ENCODE results near the gene NFATC1.

The NFATC1 gene

GRCh38 chr18:79353267-79353666, 42.5 kb upstream of the NFATC1 start:
- no peaks in the 10 kb centered on the region for H3K9me3 ChIP-seq (ENCODE audit: insufficient read depth, low read length)
- H3K27ac ChIP-seq (ENCODE audit: low read length), result no peak overlapping the region
- H2AFZ ChIP-seq (ENCODE audit: low read depth, low read length), result no peak overlapping the region
- H3K4me2 ChIP-seq (ENCODE audit: low read length), result no peak overlapping the region
- no peak overlapping the region for H3K9ac ChIP-seq (ENCODE audit: low read length)
- H4K20me1 ChIP-seq (ENCODE audit: insufficient read depth, low read length), result no peaks in the 10 kb centered on the region
- H3K36me3 ChIP-seq (replicated peaks; ENCODE audit: low read depth, low read length), result peaks cover 10% of the 10 kb centered on the region
- H3K4me3 ChIP-seq (ENCODE audit: low read length), result no peak overlapping the region
- no peaks in the 10 kb centered on the region for H3K79me2 ChIP-seq (ENCODE audit: low read length)
- TF ChIP-seq CTCF (IDR thresholded peaks at IDR 0.05; ENCODE audit: low read depth, low read length) (peak; percentile 47), EZH2phosphoT487 (IDR thresholded peaks at IDR 0.05; ENCODE audit: low read depth) (no peak)
- H3K27me3 ChIP-seq (ENCODE audit: low read depth, low read length), result no peaks in the 10 kb centered on the region
- H3K4me1 ChIP-seq (ENCODE audit: low read length), result peaks cover 23% of the 10 kb centered on the region

GRCh38 chr18:79354350-79354749, 41.4 kb upstream of the NFATC1 start:
- Histone ChIP-seq H3K79me2 (ENCODE audit: low read length) (no peaks in the 10 kb centered on the region), H3K4me3 (ENCODE audit: low read length) (no peak overlapping the region), H2AFZ (ENCODE audit: low read depth, low read length) (no peak overlapping the region), H3K36me3 (replicated peaks; ENCODE audit: low read depth, low read length) (peaks cover 13% of the 10 kb centered on the region), H3K9me3 (ENCODE audit: insufficient read depth, low read length) (no peaks in the 10 kb centered on the region), H3K27ac (ENCODE audit: low read length) (no peak overlapping the region), H3K4me2 (ENCODE audit: low read length) (no peak overlapping the region), H3K4me1 (ENCODE audit: low read length) (peaks cover 23% of the 10 kb centered on the region), H4K20me1 (ENCODE audit: insufficient read depth, low read length) (no peaks in the 10 kb centered on the region), H3K9ac (ENCODE audit: low read length) (no peak overlapping the region), H3K27me3 (ENCODE audit: low read depth, low read length) (no peaks in the 10 kb centered on the region)
- TF ChIP-seq EZH2phosphoT487 (IDR thresholded peaks at IDR 0.05; ENCODE audit: low read depth), result no peak
- no peak for TF ChIP-seq CTCF (IDR thresholded peaks at IDR 0.05; ENCODE audit: low read depth, low read length)

GRCh38 chr18:79355433-79356335, 40.0 kb upstream of the NFATC1 start:
- Histone ChIP-seq H3K9ac (ENCODE audit: low read length) (peak overlapping the region; percentile 46), H3K27me3 (ENCODE audit: low read depth, low read length) (no peaks in the 10 kb centered on the region), H3K36me3 (replicated peaks; ENCODE audit: low read depth, low read length) (peaks cover 25% of the 10 kb centered on the region), H3K4me1 (ENCODE audit: low read length) (peaks cover 23% of the 10 kb centered on the region), H3K4me2 (ENCODE audit: low read length) (peak overlapping the region; percentile 88), H2AFZ (ENCODE audit: low read depth, low read length) (peak overlapping the region; percentile 29; the same call in 1 of the 2 replicates), H3K79me2 (ENCODE audit: low read length) (no peaks in the 10 kb centered on the region), H3K4me3 (ENCODE audit: low read length) (peak overlapping the region; percentile 70), H4K20me1 (ENCODE audit: insufficient read depth, low read length) (no peaks in the 10 kb centered on the region), H3K9me3 (ENCODE audit: insufficient read depth, low read length) (no peaks in the 10 kb centered on the region), H3K27ac (ENCODE audit: low read length) (peak overlapping the region; percentile 59)
- no peak for TF ChIP-seq CTCF (IDR thresholded peaks at IDR 0.05; ENCODE audit: low read depth, low read length)
- no peak for TF ChIP-seq EZH2phosphoT487 (IDR thresholded peaks at IDR 0.05; ENCODE audit: low read depth)

GRCh38 chr18:79356435-79356834, 39.3 kb upstream of the NFATC1 start:
- Histone ChIP-seq H3K79me2 (ENCODE audit: low read length) (no peaks in the 10 kb centered on the region), H2AFZ (ENCODE audit: low read depth, low read length) (peak overlapping the region; percentile 29; the same call in 1 of the 2 replicates), H3K27ac (ENCODE audit: low read length) (peak overlapping the region; percentile 59), H3K4me2 (ENCODE audit: low read length) (peak overlapping the region; percentile 88), H4K20me1 (ENCODE audit: insufficient read depth, low read length) (no peaks in the 10 kb centered on the region), H3K36me3 (replicated peaks; ENCODE audit: low read depth, low read length) (peaks cover 33% of the 10 kb centered on the region), H3K9me3 (ENCODE audit: insufficient read depth, low read length) (no peaks in the 10 kb centered on the region), H3K4me3 (ENCODE audit: low read length) (peak overlapping the region; percentile 70), H3K9ac (ENCODE audit: low read length) (peak overlapping the region; percentile 46), H3K27me3 (ENCODE audit: low read depth, low read length) (no peaks in the 10 kb centered on the region), H3K4me1 (ENCODE audit: low read length) (peaks cover 23% of the 10 kb centered on the region)
- no peak for TF ChIP-seq EZH2phosphoT487 (IDR thresholded peaks at IDR 0.05; ENCODE audit: low read depth)
- no peak for TF ChIP-seq CTCF (IDR thresholded peaks at IDR 0.05; ENCODE audit: low read depth, low read length)

All from OCI-LY3 (cell line).